Parathyroid adenoma (tissue), 2 donors: ENCODE measurements around the gene MCCC1.

Source experiments
- H2AFZ ChIP-seq: fragments of 300-600 bp; sonication (generic); one replicate; pipeline ENCODE4 v1.7.0; 2017; ENCODE audit warnings: antibody characterized with exemption, mild to moderate bottlenecking
- H3K27ac ChIP-seq: fragments of 300-600 bp; sonication (generic); one replicate; pipeline ENCODE4 v1.7.0; 2017
- H3K27me3 ChIP-seq: fragments of 300-600 bp; sonication (generic); one replicate; pipeline ENCODE4 v1.7.0; 2017; ENCODE audit warnings: low read length; ENCODE audit not compliant: control insufficient read depth, insufficient read depth
- H3K36me3 ChIP-seq: fragments of 300-600 bp; sonication (generic); one replicate; pipeline ENCODE4 v1.7.0; 2017; ENCODE audit warnings: low read length; ENCODE audit not compliant: control insufficient read depth, insufficient read depth
- H3K4me1 ChIP-seq: fragments of 300-600 bp; sonication (generic); one replicate; pipeline ENCODE4 v1.7.0; 2017; ENCODE audit warnings: control low read depth
- H3K4me2 ChIP-seq: fragments of 300-600 bp; sonication (generic); one replicate; pipeline ENCODE4 v1.7.0; 2017; ENCODE audit warnings: low read length
- H3K4me3 ChIP-seq: fragments of 300-600 bp; sonication (generic); one replicate; pipeline ENCODE4 v1.7.0; 2017; ENCODE audit warnings: low read depth, low read length
- H3K79me2 ChIP-seq: fragments of 300-600 bp; sonication (generic); one replicate; pipeline ENCODE4 v1.7.0; 2017; ENCODE audit warnings: control low read depth
- H3K9ac ChIP-seq: fragments of 300-600 bp; sonication (generic); one replicate; pipeline ENCODE4 v1.7.0; 2017; ENCODE audit warnings: mild to moderate bottlenecking
- H3K9me3 ChIP-seq: fragments of 300-600 bp; sonication (generic); one replicate; pipeline ENCODE4 v1.7.0; 2017; ENCODE audit warnings: low read length; ENCODE audit not compliant: control insufficient read depth
- CTCF ChIP-seq: fragments of 300-600 bp; sonication (generic); IDR thresholded peaks from one replicate; pipeline ENCODE4 v1.7.0; 2017; ENCODE audit warnings: antibody characterized with exemption, mild to moderate bottlenecking
- donor health status: primary hyperparathyroidism.

The MCCC1 gene

GRCh38 chr3:183081459-183082183 lies 17.7 kb downstream of the MCCC1 start:
- H3K4me1 ChIP-seq: no peaks in the 10 kb centered on the region
- H2AFZ ChIP-seq: no peak overlapping the region
- H3K27me3 ChIP-seq: no peaks in the 10 kb centered on the region
- no peaks in the 10 kb centered on the region for H3K9me3 ChIP-seq
- peaks cover 6% of the 10 kb centered on the region for H3K79me2 ChIP-seq
- no peak overlapping the region for H3K4me2 ChIP-seq
- TF ChIP-seq CTCF: no peak
- no peak overlapping the region for H3K4me3 ChIP-seq
- no peak overlapping the region for H3K9ac ChIP-seq
- H3K36me3 ChIP-seq: no peaks in the 10 kb centered on the region
- no peak overlapping the region for H3K27ac ChIP-seq

GRCh38 chr3:183080628-183081027 lies 18.7 kb downstream of the MCCC1 start:
- no peak for TF ChIP-seq CTCF
- Histone ChIP-seq H3K27ac (no peak overlapping the region), H3K4me1 (no peaks in the 10 kb centered on the region), H2AFZ (no peak overlapping the region), H3K9ac (no peak overlapping the region), H3K79me2 (peaks cover 6% of the 10 kb centered on the region), H3K4me3 (no peak overlapping the region), H3K4me2 (no peak overlapping the region), H3K36me3 (no peaks in the 10 kb centered on the region), H3K9me3 (no peaks in the 10 kb centered on the region), H3K27me3 (no peaks in the 10 kb centered on the region)

GRCh38 chr3:183074881-183075280 lies 24.4 kb downstream of the MCCC1 start:
- H3K27me3 ChIP-seq: no peaks in the 10 kb centered on the region
- no peak for TF ChIP-seq CTCF
- H3K27ac ChIP-seq: no peak overlapping the region
- no peak overlapping the region for H3K4me2 ChIP-seq
- H3K9me3 ChIP-seq: no peaks in the 10 kb centered on the region
- H3K36me3 ChIP-seq: no peaks in the 10 kb centered on the region
- H2AFZ ChIP-seq: no peak overlapping the region
- no peaks in the 10 kb centered on the region for H3K4me1 ChIP-seq
- no peaks in the 10 kb centered on the region for H3K79me2 ChIP-seq
- H3K4me3 ChIP-seq: no peak overlapping the region
- H3K9ac ChIP-seq: no peak overlapping the region

GRCh38 chr3:183074261-183074660 lies 25.0 kb downstream of the MCCC1 start:
- Histone ChIP-seq H3K27me3 (no peaks in the 10 kb centered on the region), H3K36me3 (no peaks in the 10 kb centered on the region), H2AFZ (no peak overlapping the region)

More at GRCh38 chr3:183074261-183074660, 25.0 kb downstream of the MCCC1 start:
- TF ChIP-seq CTCF: no peak
- no peaks in the 10 kb centered on the region for H3K4me1 ChIP-seq
- no peaks in the 10 kb centered on the region for H3K79me2 ChIP-seq
- no peaks in the 10 kb centered on the region for H3K9me3 ChIP-seq
- no peak overlapping the region for H3K4me3 ChIP-seq
- no peak overlapping the region for H3K4me2 ChIP-seq
- no peak overlapping the region for H3K9ac ChIP-seq
- H3K27ac ChIP-seq: no peak overlapping the region
